GM12875 (cell line): ENCODE data around the gene MAPK9.
"Not testable (repeated sequence)": the region's sequence is repeated elsewhere in the genome, so short reads cannot be mapped to it uniquely, and the experiment has no call there.

Experiments
- H3K4me3 ChIP-seq: one replicate; pipeline ENCODE4 v1.5.1; 2011; ENCODE audit warnings: low read depth, low read length, control low read depth
- CTCF ChIP-seq: IDR thresholded peaks from 2 replicates; pipeline ENCODE4 v1.5.1; 2011; ENCODE audit warnings: low read depth, mild to moderate bottlenecking, control low read depth, inconsistent platforms, low read length, moderate library complexity, borderline replicate concordance; ENCODE audit not compliant: insufficient read depth

The MAPK9 gene

DNA sequence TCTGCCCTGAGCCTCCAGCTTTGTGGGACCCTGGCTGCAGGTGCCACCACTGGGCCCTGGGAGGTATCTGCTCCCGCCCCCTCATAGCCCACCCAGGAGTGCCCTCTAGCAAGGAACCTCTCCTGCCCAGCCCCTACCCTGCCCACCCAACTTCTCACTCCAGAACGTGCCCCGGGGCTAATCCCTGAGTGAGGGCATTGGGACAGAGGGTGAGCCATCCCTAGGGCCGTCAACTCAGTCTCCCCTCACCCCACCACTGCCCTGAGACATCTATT, 80.2 kb downstream of the MAPK9 start:
- TF ChIP-seq CTCF, result no peak
- no peak overlapping the region for H3K4me3 ChIP-seq

DNA sequence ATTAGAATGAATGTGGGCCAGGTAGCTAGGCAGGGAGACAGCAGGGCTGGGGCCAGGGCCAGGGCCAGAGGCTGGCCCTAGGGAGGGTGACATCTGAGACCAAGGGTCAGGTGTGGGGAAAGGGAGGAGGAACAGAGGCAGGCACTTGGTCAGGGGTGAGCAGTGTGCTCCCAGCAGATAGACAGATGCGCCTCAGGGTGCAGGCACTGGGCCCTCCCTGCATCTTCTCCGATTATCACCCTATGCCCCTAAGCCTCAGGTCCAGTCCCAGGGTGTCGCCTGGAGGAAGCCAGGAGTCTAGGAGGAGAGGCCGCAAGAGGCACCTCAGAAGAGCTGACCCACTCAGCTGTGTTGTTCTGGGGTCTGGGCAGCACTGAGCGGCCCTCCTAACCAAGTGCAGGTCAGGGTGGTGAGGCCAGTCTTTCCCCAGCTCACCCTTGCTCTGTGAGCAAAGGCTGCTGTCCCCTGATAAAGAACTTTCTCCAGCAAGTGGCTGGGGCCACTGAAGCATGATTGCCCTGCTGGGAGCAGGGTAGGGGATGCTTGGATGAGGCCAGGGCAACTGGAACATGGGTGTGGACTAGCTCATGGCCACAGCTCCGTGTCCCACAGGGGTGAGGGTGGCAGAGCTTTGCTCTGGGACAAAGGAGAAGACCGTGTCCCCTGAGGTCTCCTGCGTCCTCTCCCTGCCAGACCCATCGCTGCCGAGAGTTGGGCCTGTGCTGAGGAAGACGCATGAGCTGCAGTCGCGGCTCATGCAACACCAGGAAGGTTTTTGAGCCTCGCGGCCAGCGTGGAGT, 80.7 kb downstream of the MAPK9 start:
- no peak overlapping the region for H3K4me3 ChIP-seq
- TF ChIP-seq CTCF, result no peak

- H3K4me3 ChIP-seq, result not testable (repeated sequence)
Measured at GRCh38 chr5:180210077-180210476, 81.8 kb downstream of the MAPK9 start.

- peak; percentile 54 for TF ChIP-seq CTCF
- no peak within 1 kb of the TSS for H3K4me3 ChIP-seq
Measured at GRCh38 chr5:180209137-180209581, 82.7 kb downstream of the MAPK9 start, which contains the start of gene RASGEF1C. Gene RASGEF1C, minus strand, starts transcription at chr5:180209211. Its CDS starts 71,159 bp downstream, at chr5:180138052.

GRCh38 chr5:180208435-180209081, 83.3 kb downstream of the MAPK9 start:
- H3K4me3 ChIP-seq, result no peak overlapping the region
- TF ChIP-seq CTCF, result 0 out of 2 replicates have a peak, but pooled peaks have one; percentile 14

- TF ChIP-seq CTCF, result no peak
- H3K4me3 ChIP-seq, result no peak overlapping the region
Measured at GRCh38 chr5:180208038-180208434, 83.8 kb downstream of the MAPK9 start.

- TF ChIP-seq CTCF, result no peak
- H3K4me3 ChIP-seq, result no peak overlapping the region
Measured at GRCh38 chr5:180207593-180207992, 84.3 kb downstream of the MAPK9 start.
